GM18868 (cell line): ENCODE results near the gene FKBP2.
"Not testable (repeated sequence)": the region's sequence is repeated elsewhere in the genome, so short reads cannot be mapped to it uniquely, and the experiment has no call there.

Experiments
- ATAC-seq: cut with Tn5 transposase; IDR thresholded peaks from one replicate; pipeline ENCODE4 v1.9.1; 2021; ENCODE audit warnings: mild to moderate bottlenecking, moderate library complexity; ENCODE audit not compliant: unreplicated experiment

The FKBP2 gene

DNA sequence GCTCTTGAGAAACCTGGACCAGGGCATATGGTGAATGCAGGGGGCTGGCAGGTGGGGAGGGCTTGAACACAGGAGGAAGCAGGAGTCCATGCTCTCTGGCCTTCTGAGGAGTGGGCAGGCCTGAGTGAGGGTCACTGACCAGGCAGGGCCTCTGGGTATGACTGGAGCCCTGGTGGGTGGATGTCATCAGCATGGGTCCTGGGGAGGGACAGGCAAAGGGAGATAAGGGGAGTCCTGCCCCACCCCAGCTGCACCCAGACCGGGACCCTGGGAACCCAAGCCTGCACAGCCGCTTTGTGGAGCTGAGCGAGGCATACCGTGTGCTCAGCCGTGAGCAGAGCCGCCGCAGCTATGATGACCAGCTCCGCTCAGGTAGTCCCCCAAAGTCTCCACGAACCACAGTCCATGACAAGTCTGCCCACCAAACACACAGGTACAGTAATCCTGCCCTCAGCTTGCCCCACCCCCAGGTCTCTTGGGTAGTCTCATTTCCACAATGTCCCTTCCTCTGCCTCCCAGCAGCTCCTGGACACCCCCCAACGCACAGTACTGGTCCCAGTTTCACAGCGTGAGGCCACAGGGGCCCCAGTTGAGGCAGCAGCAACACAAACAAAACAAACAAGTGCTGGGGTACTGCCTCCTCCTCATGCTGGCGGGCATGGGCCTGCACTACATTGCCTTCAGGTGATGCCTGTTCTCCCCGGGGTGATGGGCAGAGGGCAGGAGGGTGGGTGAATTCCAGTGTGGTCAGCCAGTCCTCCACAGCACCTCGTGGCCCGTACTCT is 8.5 kb upstream of the FKBP2 start:
- no peak for ATAC-seq

DNA sequence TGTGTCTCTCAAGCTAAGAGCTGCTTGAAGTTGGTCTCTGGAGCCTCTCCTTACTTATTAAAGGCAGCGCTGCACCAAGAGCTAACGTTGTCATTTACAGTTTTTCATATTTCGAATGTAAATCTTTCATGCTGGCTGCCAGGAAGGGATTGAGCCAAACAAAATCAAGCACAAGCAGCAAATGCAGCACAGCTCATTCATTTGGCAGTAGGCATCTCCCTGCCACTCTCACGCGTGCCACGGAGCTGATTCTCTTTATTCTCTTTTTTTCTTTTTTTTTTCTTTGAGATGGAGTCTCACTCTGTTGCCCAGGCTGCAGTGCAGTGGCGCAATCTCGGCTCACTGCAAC is 8.0 kb upstream of the FKBP2 start:
- no peak for ATAC-seq

DNA sequence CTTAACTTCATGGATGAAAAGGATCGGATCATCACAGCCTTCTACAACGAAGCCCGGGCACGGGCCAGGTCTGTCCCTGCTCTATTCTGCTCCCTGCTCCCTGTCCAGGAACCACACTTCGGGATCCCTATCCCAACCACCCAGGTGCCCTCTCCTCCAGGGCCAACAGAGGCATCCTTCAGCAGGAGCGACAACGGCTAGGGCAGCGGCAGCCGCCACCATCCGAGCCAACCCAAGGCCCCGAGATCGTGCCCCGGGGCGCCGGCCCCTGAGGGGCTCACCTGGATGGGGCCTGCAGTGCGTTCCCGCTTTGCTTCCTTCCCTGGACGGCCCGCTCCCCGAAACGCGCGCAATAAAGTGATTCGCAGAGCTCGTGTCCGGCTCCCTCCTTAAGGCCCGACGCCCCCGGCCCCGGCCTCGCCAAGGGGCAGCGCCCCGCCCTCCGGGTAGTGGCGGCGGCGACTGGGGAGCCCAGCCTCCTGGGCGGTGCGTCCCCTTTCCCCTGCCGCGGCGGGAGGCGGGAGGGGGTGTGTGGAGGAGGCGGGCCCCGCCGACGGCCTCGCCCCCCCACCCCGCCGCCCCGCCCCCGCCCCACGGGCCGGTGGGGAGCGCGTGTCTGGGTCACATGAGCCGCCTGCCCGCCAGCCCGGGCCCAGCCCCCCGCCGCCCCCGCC is 6.8 kb upstream of the FKBP2 start, which contains the start of gene VEGFB:
TSS of gene VEGFB (plus strand) at position 672 of the 674 bp plus-strand sequence. CDS start 250 bp downstream, outside the sequence.
- ATAC-seq = peak; percentile 54

DNA sequence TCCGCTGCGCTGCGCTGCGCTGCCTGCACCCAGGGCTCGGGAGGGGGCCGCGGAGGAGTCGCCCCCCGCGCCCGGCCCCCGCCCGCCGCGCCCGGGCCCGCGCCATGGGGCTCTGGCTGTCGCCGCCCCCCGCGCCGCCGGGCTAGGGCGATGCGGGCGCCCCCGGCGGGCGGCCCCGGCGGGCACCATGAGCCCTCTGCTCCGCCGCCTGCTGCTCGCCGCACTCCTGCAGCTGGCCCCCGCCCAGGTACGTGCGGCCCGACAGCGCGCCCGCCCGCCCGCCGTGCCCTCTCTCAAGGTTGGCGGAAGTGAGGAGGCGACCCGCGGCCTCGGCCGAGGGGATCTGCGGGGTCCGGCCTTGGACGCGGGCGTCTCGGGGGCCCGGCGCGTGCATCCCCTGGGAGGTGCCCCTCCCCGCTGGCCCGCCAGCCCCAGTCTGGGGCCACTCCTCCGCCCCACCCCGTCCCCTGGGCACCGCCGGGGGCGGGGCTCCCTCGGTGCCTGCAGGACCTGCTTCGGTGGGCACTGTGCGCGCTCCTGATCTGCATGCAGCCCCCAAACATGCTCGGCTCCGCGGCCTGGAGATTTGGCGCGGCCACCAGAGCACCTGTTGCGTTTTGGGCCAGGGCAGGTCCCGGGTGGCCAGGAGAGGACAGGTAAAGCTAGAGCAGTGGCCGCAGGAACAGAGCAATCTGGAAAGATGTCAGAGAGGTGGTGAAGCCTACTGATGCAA is 6.1 kb upstream of the FKBP2 start:
- peak; percentile 37 for ATAC-seq

DNA sequence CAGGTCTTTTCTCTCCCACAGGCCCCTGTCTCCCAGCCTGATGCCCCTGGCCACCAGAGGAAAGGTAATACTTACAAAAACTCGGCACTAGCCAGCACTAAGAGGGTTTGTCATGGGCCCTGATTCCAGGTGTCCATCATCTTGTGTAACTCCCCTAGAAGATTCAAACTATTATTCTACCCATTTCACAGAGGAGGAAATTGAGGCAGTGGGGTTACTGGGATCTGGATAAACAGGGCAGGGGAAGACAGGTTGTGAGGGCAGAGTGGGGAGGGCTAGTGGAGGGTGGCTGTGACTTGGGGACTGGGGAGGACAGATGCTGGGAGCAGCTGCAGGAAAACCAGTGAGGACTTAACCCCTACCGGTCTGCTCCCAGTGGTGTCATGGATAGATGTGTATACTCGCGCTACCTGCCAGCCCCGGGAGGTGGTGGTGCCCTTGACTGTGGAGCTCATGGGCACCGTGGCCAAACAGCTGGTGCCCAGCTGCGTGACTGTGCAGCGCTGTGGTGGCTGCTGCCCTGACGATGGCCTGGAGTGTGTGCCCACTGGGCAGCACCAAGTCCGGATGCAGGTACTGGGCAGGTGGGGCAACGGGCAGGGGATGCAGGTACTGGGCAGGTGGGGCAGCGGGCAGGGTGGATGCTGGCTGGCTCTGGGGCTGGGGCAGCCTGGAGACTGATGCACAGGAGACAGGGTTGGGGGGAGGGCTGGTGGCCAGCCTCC is 5.3 kb upstream of the FKBP2 start:
- no peak for ATAC-seq

DNA sequence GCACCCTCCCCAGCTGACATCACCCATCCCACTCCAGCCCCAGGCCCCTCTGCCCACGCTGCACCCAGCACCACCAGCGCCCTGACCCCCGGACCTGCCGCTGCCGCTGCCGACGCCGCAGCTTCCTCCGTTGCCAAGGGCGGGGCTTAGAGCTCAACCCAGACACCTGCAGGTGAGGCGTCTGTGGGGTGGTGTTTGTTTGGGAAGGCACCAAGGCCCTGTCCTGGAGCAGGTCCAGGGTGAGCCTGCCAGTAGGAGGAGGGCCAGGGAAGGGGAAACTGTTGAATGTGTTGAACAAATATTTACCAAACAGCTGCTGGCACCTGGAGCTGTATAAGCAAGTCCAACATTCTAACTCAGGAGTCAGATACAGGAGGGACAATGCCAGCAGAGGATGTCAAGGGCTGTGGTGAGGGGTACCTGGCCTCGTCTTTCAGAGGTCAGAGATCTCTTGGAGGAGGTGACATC is 3.4 kb upstream of the FKBP2 start:
- ATAC-seq = no peak

DNA sequence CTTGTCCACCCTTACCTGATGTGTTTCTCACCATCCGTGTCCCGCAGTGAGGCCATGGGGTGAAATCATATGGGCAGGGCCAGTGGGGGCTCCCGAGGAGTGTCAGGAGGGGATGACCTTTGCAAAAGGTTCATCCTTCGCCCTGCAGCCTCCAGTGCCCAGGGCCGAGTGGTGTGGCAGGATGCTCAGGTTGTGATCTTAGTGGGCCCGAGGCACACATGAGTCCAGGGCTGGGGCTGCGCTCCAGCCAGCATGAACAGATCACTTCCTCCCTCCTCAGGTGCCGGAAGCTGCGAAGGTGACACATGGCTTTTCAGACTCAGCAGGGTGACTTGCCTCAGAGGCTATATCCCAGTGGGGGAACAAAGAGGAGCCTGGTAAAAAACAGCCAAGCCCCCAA is 2.8 kb upstream of the FKBP2 start:
- ATAC-seq = no peak

DNA sequence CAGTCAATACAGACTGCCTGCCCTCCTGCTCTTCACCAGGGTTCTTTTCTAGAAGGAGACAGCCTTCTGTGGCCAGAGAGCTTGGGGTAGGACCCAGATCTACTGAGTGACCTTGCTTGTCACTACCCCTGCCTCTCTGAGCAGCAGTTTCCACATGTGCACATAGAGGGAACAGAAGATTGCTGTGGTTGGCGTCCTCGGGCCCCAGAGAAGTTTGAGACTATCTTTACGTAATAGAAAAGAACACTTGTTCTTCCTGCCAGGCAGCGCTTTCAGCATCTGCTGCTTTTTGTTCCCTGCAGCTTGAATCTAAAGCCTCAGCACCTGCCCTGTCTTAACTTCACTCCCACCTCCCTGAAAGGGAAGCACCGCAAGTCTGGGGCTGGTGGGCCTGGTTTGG is 1.9 kb upstream of the FKBP2 start:
- no peak for ATAC-seq

DNA sequence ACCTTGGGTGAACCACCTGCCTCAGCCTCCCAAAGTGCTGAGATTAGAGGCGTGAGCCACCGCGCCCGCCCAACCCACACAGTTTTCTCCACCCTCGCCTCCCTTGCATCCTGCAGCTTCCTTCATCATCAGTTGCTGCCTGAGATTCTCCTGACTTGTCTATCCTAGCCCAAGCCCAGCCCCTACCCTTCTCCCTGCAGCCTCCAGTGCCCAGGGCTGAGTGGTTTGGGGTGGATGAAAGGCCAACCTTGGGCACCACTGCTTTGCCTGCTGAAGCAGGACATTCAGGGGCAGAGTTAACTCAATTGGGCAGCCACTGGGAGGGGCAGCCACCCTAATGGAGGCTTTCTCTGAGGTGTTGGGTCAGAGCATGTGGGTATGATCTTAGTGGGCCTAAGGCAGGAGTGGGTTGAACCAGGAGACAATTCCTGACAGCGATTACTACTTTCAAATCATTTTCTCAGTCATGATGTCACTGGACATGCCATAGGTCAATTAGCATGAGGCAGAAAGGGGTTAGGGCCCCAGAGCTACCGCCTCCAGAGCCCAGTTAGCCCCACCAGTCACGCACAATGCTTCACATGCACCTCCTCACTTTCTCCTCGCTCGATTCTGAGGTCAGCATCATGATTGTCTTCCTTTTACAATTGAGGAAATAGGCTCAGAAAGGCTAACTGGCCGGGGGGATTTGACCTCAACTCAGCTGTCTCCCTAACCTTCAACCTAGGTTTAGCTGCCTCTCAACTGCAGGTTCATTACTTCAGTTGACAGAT is 1.0 kb upstream of the FKBP2 start:
- no peak for ATAC-seq

DNA sequence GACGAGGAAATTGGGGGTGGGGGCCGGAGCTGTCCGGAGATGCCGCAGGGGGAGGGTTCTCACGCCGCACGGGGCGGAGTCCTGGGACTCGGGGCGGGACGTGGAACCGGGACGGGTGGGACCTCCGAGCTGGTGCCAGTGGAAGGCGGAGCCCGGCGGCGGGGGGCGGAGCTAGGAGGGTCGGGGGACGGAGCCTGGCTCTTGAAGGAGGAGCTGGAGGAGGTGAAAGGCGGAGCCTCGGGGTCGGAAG is 271 bp downstream of the FKBP2 start:
- peak; percentile 76 for ATAC-seq

DNA sequence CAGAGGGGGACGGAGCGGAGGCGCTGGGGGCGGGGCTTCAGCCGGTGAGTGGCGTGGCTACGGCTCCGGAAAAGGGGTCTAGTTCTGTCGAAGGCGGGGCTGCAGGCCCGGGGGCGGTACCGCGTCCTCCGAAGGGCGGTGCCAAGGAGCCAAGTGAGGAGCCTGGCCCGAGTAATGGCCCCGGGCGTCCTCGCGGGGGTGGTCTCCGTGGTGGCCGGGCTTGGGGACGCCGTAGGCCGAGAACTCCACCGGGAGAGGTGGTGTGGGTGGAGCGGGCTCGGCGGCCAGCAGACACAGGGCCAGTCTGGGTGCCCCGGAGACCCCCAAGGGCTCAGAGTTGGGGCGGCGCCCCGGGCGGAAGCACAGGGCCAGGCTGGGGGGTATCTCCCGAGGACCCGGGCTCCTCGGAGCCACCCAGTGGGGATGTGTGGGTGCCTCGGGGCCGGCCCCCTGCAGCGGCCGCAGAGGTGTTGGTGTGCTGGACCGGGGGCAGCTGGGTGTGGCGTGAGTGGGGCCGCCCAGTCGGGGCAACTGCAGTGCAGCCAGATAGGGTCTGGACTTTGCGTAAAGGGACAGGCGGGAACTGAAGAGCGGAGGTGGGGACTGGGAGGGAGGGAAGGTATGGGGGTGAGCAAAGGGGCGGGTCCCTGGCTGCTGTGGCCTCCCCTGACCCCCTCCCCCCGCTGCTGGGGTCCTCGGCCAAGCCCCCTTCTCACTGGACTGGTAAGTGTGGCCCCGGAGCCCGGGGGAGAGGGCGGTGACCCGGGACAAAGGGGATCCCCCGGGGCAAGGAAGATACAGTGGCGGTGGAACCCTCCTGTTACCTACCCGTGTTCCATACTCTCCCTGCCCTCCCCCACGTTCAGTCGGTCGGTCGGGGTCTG is 838 bp downstream of the FKBP2 start:
- ATAC-seq = peak; percentile 1

DNA sequence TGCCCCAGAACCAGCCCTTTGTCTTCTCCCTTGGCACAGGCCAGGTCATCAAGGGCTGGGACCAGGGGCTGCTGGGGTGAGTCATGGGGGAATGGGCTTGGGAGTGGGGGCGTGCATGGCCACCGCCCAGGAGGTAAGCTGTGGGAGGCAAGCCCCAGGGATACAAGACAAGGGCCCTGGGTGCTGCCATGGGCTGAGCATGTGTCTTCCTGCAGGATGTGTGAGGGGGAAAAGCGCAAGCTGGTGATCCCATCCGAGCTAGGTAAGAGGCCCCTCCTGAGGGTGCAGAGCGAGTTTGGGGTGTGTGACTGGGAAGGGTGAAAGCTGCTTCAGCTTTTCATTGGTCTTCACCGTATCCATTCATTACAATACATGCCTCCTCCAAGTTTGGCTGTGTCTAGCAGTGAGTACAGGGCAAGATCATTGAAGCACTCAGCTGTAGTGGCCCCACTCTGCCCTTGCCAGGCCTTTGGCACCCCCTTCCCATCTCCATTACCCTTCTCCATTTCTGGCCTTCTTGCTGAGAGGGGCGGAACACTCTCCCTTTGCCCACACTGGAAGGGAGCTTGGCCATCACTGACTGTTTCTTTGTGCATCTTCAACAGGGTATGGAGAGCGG is 2.5 kb downstream of the FKBP2 start:
- ATAC-seq = no peak

DNA sequence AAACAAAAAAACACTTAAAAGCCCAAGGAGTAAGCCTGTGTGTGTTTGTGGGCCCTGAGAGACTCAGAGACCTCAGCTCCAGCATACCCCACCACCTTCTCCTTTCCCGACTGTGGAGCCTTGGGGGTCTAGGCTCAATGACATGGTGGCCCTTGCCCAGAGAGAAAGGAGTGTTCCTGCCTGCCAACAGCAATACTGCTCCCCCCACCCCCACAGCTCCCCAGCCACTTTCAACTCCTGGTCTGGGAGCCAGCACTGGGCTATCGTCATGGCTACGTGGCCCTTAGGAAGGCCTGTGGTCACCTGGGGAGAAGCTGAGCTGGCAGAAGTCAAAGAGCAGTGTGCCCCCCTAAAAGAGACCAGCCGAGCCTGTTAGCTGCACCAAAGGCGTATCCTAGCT is 3.2 kb downstream of the FKBP2 start:
- ATAC-seq = no peak

DNA sequence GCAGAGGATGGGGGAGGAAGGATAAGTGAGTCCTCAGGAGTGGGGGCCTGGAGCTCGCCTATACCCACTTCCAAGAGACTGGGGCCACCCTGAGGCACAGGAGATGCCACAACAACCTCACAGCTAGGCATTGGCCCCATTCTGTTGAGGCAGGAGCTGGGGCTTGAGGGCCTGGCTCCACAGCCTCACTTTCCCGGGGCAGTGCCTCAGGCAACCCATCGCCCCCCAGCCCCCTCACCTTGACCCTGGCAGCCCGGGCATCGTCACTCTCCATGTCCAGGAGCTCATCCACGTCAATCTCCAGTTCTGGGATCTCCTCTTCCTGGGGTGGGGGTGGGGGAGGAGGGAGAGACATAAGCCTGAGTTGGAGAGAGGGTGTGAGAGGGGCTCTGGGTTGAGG is 4.1 kb downstream of the FKBP2 start:
- no peak for ATAC-seq

DNA sequence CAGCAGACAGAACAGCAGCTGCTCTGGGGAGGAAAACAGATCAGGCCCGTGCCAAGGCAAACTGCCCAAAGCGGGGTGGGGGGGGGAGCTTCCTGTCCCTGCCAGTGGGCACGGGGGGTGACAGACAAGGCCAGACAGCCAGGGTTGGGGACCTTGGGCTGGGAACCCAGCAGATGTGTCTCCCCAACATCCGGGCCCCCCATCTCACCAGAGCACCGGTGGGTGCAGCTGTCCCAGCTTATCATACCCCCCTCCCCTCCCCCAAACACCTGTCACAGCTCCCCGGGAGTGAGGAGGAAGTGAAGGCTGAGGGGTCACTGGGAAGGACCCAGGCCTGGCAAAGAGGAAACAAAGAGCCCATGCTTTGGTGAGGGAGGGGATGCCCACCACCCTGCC is 4.5 kb downstream of the FKBP2 start:
- no peak for ATAC-seq

DNA sequence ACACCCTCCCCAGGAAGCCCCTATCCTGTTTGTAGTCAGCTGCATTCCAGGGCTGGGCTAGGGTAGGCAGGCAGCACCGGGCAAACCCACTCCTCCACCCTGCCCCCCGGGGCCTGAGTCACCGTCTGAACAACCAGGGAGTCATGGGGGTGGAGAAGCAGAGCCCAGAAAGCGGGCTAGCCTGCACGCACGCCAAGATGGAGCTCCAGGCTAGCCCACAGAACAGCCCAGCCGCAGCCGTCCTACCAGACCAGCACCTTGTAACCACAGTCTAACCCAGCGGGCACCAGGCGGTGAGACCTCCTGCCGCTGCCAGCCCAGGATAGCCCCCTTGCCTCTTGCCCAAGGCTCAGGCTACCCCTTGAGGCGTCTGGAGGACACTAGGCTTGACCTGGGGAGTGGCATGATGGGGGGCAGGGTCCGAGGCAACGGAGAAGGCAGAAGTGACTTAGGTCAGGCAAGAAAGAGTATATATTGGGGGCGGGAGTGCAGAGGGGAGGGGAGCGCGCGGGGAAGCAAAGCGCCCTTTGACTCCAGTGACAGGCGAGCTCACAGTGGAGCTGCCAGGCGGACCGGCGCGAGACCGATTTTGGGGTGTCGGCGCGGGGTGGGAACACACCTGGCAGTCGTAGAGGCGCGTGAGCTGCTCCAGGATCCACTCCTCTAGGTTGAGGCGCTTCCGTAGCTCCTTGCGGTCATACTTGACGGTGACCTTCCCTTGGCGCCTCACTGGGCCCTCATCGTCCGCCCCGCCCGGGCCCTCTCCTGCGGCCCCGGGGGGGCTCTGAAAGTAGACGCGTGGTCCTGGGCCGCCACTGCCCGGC is 5.1 kb downstream of the FKBP2 start:
- ATAC-seq = no peak

DNA sequence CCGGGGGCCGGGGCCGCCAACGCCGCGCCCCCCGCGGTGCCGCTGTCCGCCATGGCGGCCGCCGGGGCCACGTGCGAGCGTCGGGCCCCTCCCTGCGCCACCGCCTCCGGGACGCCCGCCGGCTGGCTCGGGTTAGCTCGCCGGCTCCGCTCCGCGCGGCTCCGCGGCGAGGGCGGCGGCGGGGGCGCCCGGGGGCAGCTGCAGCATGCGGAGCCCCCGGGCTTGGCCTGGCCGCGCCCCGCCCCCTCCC is 5.7 kb downstream of the FKBP2 start:
- not testable (repeated sequence) for ATAC-seq

DNA sequence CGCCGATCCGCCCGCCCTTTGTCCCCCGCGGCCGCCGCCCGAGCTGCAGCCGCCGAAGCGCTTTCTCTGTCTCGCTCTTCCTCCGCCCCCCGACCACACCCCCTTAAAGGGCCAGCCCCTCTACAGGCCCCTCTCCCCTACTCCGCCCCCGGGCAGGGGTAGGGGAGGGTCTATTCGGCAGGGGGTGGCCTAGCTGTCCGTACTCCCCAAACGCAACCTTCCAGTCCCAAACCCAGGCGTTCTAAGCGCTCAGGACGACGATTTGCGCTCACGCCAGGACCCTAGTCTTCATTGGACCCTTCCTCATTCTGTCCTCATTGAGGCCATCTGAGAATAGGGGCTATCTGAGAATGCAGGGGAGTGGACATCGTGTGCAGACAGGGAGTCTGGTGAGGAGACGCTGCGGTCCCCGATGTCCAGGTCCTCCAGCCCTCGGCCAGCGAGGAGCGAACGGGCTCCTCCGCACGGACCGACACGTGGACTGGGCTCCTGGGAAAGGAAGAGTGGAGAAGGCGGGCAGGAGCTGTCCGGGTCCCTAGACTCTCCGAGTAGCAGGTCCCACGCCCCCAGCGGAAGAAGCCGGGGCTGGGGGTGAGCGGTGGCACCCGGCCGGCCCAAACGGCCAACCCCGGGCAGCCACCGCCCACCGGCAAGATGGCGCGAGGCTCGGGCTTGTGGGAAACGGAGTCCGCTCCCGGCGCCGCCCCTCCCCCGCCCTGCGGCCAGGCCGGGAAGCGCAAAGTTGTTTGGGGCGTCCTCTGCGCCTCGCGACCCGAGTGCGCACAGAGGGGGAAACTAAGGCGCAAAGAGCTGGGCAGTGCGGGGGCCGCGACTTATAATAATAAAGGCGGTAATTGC is 6.2 kb downstream of the FKBP2 start, which contains the start of gene PPP1R14B:
TSS of gene PPP1R14B (minus strand) at position 73 of the 858 bp plus-strand sequence. CDS start 270 bp downstream, outside the sequence.
- no peak for ATAC-seq
